GM19455 (cell line): ENCODE data around the gene PPP2R5D.

Source experiments
- ATAC-seq: cut with Tn5 transposase; IDR thresholded peaks from one replicate; pipeline ENCODE4 v1.9.1; 2021; ENCODE audit not compliant: unreplicated experiment

The PPP2R5D gene

GRCh38 chr6:43053545-43054205, 69.3 kb downstream of the PPP2R5D start, which contains the start of gene CUL7:
Gene CUL7, minus strand, starts transcription at chr6:43053851. Its CDS starts 1,063 bp downstream, at chr6:43052788.
- ATAC-seq, result peak; percentile 72

DNA sequence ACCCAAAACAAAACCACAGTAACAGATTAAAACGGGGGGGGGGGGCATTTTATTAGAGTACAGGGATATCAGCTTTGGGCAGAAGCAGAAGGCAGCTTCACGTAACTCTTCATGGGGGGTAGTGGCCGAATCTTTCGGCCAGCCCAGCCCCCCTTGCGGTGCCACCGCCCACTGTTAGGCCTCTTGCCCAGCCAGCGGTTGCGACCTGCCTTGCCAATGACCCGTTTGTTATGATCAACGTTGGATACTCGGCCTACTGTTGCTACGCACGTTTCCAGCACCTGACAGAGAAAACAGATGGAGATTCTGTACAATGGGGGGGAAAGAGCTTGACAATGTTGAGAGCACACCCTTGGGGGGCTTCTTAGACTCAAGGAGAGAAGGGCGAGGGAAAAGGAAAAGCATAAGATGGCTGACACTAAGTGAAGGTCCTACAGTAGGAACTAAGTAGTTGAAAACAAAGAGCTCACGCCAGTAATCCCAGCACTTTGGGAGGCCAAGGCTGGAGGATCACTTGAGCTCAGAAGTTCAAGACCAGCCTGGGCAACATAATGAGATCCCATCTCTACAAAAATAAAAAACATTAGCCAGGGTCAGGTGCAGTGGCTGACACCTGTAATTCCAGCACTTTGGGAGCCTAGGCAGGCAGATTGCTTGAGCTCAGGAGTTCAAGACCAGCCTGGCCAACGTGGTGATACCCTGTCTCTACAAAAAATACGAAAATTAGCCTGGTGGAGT, 70.0 kb downstream of the PPP2R5D start:
- no peak for ATAC-seq

GRCh38 chr6:43055966-43056365, 71.6 kb downstream of the PPP2R5D start:
- no peak for ATAC-seq

GRCh38 chr6:43058531-43058930, 74.2 kb downstream of the PPP2R5D start:
- no peak for ATAC-seq

DNA sequence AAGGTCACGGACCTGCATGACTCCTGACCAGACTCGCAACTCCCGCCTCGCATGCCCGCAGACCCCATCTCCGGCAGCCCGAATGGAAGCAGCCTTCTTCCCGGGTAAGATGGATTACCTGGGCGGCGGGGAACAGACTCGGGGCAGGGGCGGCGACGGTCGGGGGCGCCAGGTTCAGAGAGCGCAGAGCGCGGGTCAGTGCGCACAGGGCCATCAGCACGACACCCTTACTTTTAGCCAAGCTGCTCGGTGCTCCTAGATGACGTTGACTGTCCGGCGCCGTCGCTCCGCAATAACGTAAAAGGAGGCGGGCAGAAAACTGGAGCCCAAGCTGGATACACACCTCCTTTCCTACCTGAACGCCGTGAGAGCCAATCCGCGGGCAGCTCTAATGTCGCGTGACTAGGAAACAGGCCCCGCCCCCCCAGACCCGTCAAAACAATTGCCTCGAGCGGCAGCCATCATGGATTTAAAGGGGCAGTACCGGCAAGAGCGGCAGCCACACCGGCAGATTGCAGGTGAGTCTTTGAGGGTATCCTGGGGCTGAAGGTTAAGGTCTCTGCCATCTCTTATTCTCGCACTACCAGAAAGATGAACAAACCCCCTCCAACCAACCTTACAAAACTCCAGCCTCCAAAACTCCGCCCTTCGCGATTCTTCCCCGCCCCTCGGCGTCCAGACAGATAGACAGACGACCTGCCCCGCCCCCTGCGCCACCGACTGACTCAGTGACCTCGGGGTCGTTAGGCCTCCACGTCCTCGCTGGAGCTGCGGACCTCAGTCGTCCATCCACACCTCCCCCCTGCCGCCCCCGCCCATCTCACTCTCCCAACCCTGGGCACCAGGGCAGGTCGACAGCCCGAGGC, 75.0 kb downstream of the PPP2R5D start, which contains the start of the genes KLC4 and MRPL2:
TSS of gene KLC4 (plus strand) at position 464 of the 866 bp plus-strand sequence. CDS start 1,705 bp downstream, outside the sequence.
TSS of gene MRPL2 (minus strand) at position 267 of the 866 bp plus-strand sequence. CDS start at position 214, 53 bp downstream.
- ATAC-seq, result peak; percentile 89

DNA sequence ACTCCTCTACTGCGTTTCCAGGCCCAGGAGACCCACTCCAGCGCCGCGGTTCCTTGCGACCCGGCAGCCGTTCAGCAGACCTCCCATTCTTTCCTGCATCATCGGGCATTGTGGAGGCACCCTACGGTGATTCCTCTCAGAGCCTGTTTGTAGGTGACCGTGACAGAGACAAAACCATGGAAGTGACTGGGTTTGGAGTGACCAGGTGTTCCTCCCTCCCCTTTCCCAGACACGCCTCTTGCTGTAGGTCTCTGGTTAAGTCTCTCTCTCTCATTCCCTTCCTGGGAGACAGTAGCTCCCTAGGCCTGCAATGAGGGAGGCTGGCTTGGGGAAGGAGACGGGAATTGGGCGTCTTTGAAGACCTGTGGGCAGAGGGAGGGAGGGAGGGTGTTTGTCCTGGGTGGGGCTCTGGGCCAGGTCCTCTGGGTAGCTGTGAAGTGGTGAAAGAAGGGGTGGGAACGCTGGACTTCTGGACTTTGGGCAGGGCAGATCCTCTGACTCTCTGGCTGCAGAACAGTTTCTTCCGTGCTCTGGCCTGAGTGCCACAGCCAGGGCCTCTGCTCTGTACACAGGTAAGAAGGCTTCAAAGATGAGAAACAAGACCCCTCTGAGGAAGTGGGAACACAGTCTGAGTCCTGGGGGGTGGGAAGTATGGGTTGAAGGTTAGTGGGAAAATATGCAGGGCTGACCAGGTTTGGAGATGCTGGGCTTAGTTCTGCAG, 75.8 kb downstream of the PPP2R5D start:
- no peak for ATAC-seq

DNA sequence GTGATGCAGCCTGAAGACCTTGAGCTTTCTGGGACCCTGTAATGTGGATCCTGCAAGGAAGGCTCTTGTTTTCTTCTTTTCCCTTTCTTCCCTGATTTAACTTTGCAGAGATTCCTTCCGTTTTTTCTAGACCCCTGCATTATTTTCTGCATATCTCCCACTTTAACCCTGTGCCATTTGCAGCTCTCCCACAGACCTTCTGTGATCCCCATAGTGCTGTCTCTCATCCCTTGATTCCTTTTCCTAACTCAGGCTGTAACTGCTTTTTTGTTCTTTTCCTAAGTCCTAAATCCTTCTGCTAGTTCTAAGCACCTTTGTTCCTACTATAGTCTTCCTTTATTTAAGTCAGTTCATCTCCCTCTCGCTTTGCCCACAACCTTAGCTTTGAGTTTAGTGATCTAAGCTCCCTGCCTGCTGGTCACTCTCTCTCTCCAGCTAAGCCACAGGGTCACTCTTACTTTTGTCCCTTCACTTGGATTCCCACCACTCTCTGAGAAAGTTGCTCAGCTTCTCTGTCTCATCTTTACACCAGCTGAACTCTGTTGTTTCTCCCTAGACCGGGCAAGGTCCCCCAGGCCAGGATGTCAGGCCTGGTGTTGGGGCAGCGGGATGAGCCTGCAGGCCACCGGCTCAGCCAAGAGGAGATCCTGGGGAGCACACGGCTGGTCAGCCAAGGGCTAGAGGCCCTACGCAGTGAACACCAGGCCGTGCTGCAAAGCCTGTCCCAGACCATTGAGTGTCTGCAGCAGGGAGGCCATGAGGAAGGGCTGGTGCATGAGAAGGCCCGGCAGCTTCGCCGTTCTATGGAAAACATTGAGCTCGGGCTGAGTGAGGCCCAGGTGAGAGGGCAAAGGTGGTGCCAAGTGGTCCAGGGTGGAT, 76.6 kb downstream of the PPP2R5D start:
- no peak for ATAC-seq

GRCh38 chr6:43061861-43062260, 77.5 kb downstream of the PPP2R5D start:
- no peak for ATAC-seq
